CD8-positive, alpha-beta memory T cell (primary cell): Measurements from ENCODE around the gene NT5M. TPM values are rescaled to one million over a fixed set of nuclear protein-coding genes. Genes with fewer than 3 reads are reported as not detected.
"Not testable (repeated sequence)": the region's sequence is repeated elsewhere in the genome, so short reads cannot be mapped to it uniquely, and the experiment has no call there.

ENCODE experiments used
- CTCF ChIA-PET: fragments of 350-600 bp; sonication (Branson Sonifier 250); formaldehyde crosslinking; loops from one replicate; lab custom pipeline; 2021; ENCODE audit warnings: antibody characterized with exemption; lab: Charles Lee
- POLR2A ChIA-PET: fragments of 350-600 bp; sonication (Branson Sonifier 250); formaldehyde crosslinking; loops from one replicate; lab custom pipeline; 2021; ENCODE audit warnings: antibody characterized with exemption; lab: Charles Lee
- DNase-seq, 5 donors: peaks; one replicate each; pipeline versions ENCODE4 v3.0.0 to v3.0.0-alpha.2; 2020 to 2022; ENCODE audit warnings: mixed read lengths in 1 of 5
- H3K27ac ChIP-seq: one replicate; pipeline ENCODE4 v1.7.0; 2013; ENCODE audit warnings: low read depth, mild to moderate bottlenecking, low read length, moderate library complexity
- H3K27me3 ChIP-seq: 2 replicates; pipeline ENCODE4 v1.7.0; 2013; ENCODE audit warnings: low read length, mild to moderate bottlenecking; ENCODE audit not compliant: insufficient read depth, poor library complexity, severe bottlenecking
- H3K36me3 ChIP-seq: 2 replicates; pipeline ENCODE4 v1.7.0; 2013; ENCODE audit warnings: mild to moderate bottlenecking, low read length, moderate library complexity; ENCODE audit not compliant: insufficient read depth
- H3K4me1 ChIP-seq: 2 replicates; pipeline ENCODE4 v1.7.0; 2013; ENCODE audit warnings: mild to moderate bottlenecking, low read length, moderate library complexity; ENCODE audit not compliant: insufficient read depth
- H3K4me3 ChIP-seq: 2 replicates; pipeline ENCODE4 v1.7.0; 2013; ENCODE audit warnings: mild to moderate bottlenecking, low read length
- H3K9me3 ChIP-seq: 2 replicates; pipeline ENCODE4 v1.7.0; 2013; ENCODE audit warnings: mild to moderate bottlenecking, low read length
- H3K27ac Mint-ChIP-seq, 8 donors: one replicate each; pipeline ENCODE4 v1.8.0; 2020 to 2021; ENCODE audit warnings: mixed read lengths in 8 of 8, mild to moderate bottlenecking in 6 of 8, inconsistent platforms in 3 of 8, moderate library complexity in 3 of 8
- H3K27me3 Mint-ChIP-seq, 2 donors: one replicate each; pipeline ENCODE4 v1.8.0; 2020 to 2021; ENCODE audit warnings: mixed read lengths in 2 of 2, mild to moderate bottlenecking in 1 of 2, moderate library complexity in 1 of 2
- H3K36me3 Mint-ChIP-seq, 3 donors: one replicate each; pipeline ENCODE4 v1.8.0; 2020 to 2021; ENCODE audit warnings: mixed read lengths in 3 of 3, inconsistent platforms in 1 of 3, mild to moderate bottlenecking in 1 of 3
- H3K4me1 Mint-ChIP-seq, 3 donors: one replicate each; pipeline ENCODE4 v1.8.0; 2020 to 2021; ENCODE audit warnings: mixed read lengths in 3 of 3, inconsistent platforms in 1 of 3, mild to moderate bottlenecking in 1 of 3
- H3K4me3 Mint-ChIP-seq, 7 donors: one replicate each; pipeline ENCODE4 v1.8.0; 2020 to 2021; ENCODE audit warnings: mixed read lengths in 7 of 7, mild to moderate bottlenecking in 6 of 7, moderate library complexity in 4 of 7, inconsistent platforms in 2 of 7
- H3K9me3 Mint-ChIP-seq, 5 donors: one replicate each; pipeline ENCODE4 v1.8.0; 2020 to 2022; ENCODE audit warnings: mixed read lengths in 5 of 5, mild to moderate bottlenecking in 3 of 5, moderate library complexity in 2 of 5, inconsistent platforms in 1 of 5
- polyA plus RNA-seq: library from polyadenylated mRNA; unstranded; fragments of 300-500 nt; fragmentation: Illumina TruSeq; gene quantifications from one replicate; pipeline ENCODE4 v1.2.3, GENCODE V29; 2021
- total RNA-seq, 2 experiments: library from RNA; stranded (reverse); gene quantifications; one replicate each; pipeline ENCODE4 v1.2.3, GENCODE V29; 2021

The NT5M gene
- total and polyA plus RNA-seq, 3 experiments from 2014 or later: 3.0 to 6.6 (median 5.4) TPM

GRCh38 chr17:17380145-17380925, 77.2 kb downstream of the NT5M start:
- H3K27ac ChIP-seq: no peak overlapping the region
- H3K9me3 Mint-ChIP-seq: no peaks in the 10 kb centered on the region
- ChIA-PET POLR2A (no interaction called here), CTCF (no interaction called here)
- H3K4me1 Mint-ChIP-seq: peaks cover 0 to 3% (median 1%) of the 10 kb centered on the region in 3 donors
- peaks cover 0 to 1% (median 0%) of the 10 kb centered on the region in 3 donors for H3K36me3 Mint-ChIP-seq
- DNase-seq: no peak
- H3K4me1 ChIP-seq: no peaks in the 10 kb centered on the region
- no peaks in the 10 kb centered on the region for H3K9me3 ChIP-seq
- H3K4me3 ChIP-seq: no peak overlapping the region
- no peak overlapping the region for H3K4me3 Mint-ChIP-seq
- H3K27me3 ChIP-seq: no peaks in the 10 kb centered on the region
- no peak overlapping the region for H3K27ac Mint-ChIP-seq
- H3K27me3 Mint-ChIP-seq: peaks cover 3 to 5% of the 10 kb centered on the region in 2 donors
- H3K36me3 ChIP-seq: no peaks in the 10 kb centered on the region

GRCh38 chr17:17381446-17382064, 78.4 kb downstream of the NT5M start:
- Mint-ChIP-seq H3K27me3 (peaks cover 3 to 7% of the 10 kb centered on the region in 2 donors), H3K4me1 (peaks cover 0 to 3% (median 1%) of the 10 kb centered on the region in 3 donors), H3K36me3 (peaks cover 0 to 1% (median 0%) of the 10 kb centered on the region in 3 donors), H3K4me3 (no peak overlapping the region), H3K27ac (no peak overlapping the region), H3K9me3 (no peaks in the 10 kb centered on the region)
- no peaks in the 10 kb centered on the region for H3K36me3 ChIP-seq
- H3K4me1 ChIP-seq: no peaks in the 10 kb centered on the region
- no peak for DNase-seq
- H3K27me3 ChIP-seq: no peaks in the 10 kb centered on the region
- ChIA-PET POLR2A (no interaction called here), CTCF (interaction anchor here (1.1 kb wide), 1 partner anchor 69 kb away, joined by 3 read pairs; no protein-coding TSS in a partner anchor)
- no peak overlapping the region for H3K27ac ChIP-seq
- H3K4me3 ChIP-seq: no peak overlapping the region
- no peaks in the 10 kb centered on the region for H3K9me3 ChIP-seq

- Histone ChIP-seq H3K36me3 (no peaks in the 10 kb centered on the region), H3K27me3 (no peaks in the 10 kb centered on the region), H3K4me1 (no peaks in the 10 kb centered on the region), H3K4me3 (no peak overlapping the region), H3K9me3 (no peaks in the 10 kb centered on the region), H3K27ac (no peak overlapping the region)
- Mint-ChIP-seq H3K27me3 (peaks cover 7 to 8% of the 10 kb centered on the region in 2 donors), H3K9me3 (no peaks in the 10 kb centered on the region), H3K4me3 (no peak overlapping the region), H3K27ac (no peak overlapping the region), H3K4me1 (peaks cover 0 to 3% (median 1%) of the 10 kb centered on the region in 3 donors), H3K36me3 (peaks cover 0 to 3% (median 0%) of the 10 kb centered on the region in 3 donors)
- POLR2A ChIA-PET: no interaction called here
- DNase-seq: no peak
- CTCF ChIA-PET: interaction anchor here (1.1 kb wide), 1 partner anchor 70 kb away, joined by 3 read pairs; no protein-coding TSS in a partner anchor
These were observed 78.9 kb downstream of the NT5M start for GRCh38 chr17:17382065-17382459.

DNA sequence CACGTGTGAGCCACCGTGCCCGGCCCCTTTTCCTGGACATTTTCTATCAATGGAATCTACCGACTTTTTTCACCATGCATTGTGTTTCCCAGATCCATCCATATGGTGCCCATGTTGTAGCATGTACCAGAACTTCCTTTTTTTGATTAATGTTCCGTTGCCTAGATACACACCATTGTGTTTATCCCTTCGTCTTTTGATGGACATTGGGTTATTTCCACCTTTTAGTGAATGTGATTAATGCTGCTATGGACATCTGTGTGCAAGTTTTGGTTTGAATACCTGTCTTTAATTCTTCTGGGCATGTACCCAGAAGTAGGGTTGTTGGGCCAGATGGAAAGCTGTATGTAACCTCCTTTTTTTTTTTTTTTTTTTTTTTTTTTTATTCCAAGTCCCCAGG, 79.8 kb downstream of the NT5M start:
- Histone ChIP-seq H3K9me3 (no peaks in the 10 kb centered on the region), H3K36me3 (no peaks in the 10 kb centered on the region), H3K27ac (no peak overlapping the region), H3K4me3 (no peak overlapping the region), H3K27me3 (no peaks in the 10 kb centered on the region), H3K4me1 (no peaks in the 10 kb centered on the region)
- Mint-ChIP-seq H3K4me1 (peaks cover 0 to 5% (median 3%) of the 10 kb centered on the region in 3 donors), H3K27me3 (peaks cover 7 to 12% of the 10 kb centered on the region in 2 donors), H3K36me3 (peaks cover 0 to 3% (median 0%) of the 10 kb centered on the region in 3 donors), H3K4me3 (no peak overlapping the region), H3K9me3 (no peaks in the 10 kb centered on the region), H3K27ac (peak overlapping the region in 1 of 8 donors; percentile 30)
- ChIA-PET POLR2A (interaction anchor here (0.6 kb wide), 1 partner anchor 9 kb away, joined by 3 read pairs; no protein-coding TSS in a partner anchor), CTCF (interaction anchor here (0.6 to 1.1 kb wide), 3 partner anchors 71 to 260 kb away, joined by 3 read pairs; no protein-coding TSS in a partner anchor)
- DNase-seq: no peak

- H3K4me1 Mint-ChIP-seq, H3K4me3 ChIP-seq, H3K36me3 Mint-ChIP-seq, POLR2A ChIA-PET, H3K9me3 Mint-ChIP-seq, H3K4me1 ChIP-seq, H3K27ac ChIP-seq, H3K4me3 Mint-ChIP-seq, H3K36me3 ChIP-seq, H3K27me3 ChIP-seq, H3K27ac Mint-ChIP-seq, H3K9me3 ChIP-seq, DNase-seq: not testable (repeated sequence)
- peaks cover 7 to 12% of the 10 kb centered on the region in 2 donors for H3K27me3 Mint-ChIP-seq
- CTCF ChIA-PET: interaction anchor here (1.1 kb wide), 1 partner anchor 259 kb away, joined by 3 read pairs; no protein-coding TSS in a partner anchor
These were observed 80.5 kb downstream of the NT5M start for GRCh38 chr17:17383431-17384290.

DNA sequence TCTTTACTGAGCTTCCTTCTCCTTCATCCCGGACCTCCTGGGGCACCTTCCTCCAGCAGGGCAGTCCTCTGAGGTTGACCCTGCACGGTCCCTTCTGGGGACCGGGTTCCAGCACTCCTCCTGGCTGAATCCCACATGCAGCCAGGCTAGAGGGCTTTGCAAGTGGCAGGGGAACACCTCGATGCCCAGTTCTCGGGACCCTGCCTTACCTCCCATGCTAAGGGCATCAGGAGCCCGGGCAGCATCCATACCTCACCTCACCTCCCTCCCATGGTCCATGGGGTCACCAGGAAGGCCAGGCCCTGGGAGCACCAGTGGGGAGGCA, 81.1 kb downstream of the NT5M start:
- Mint-ChIP-seq H3K27ac (no peak overlapping the region), H3K4me3 (no peak overlapping the region), H3K36me3 (peaks cover 0 to 3% (median 0%) of the 10 kb centered on the region in 3 donors), H3K9me3 (no peaks in the 10 kb centered on the region), H3K27me3 (peaks cover 5 to 12% of the 10 kb centered on the region in 2 donors), H3K4me1 (peaks cover 0 to 5% (median 3%) of the 10 kb centered on the region in 3 donors)
- H3K4me1 ChIP-seq: no peaks in the 10 kb centered on the region
- CTCF ChIA-PET: interaction anchor here (1.1 kb wide), 1 partner anchor 258 kb away, joined by 3 read pairs; no protein-coding TSS in a partner anchor
- no peaks in the 10 kb centered on the region for H3K27me3 ChIP-seq
- POLR2A ChIA-PET: no interaction called here
- no peaks in the 10 kb centered on the region for H3K36me3 ChIP-seq
- no peaks in the 10 kb centered on the region for H3K9me3 ChIP-seq
- H3K27ac ChIP-seq: no peak overlapping the region
- H3K4me3 ChIP-seq: no peak overlapping the region
- DNase-seq: no peak

- no peaks in the 10 kb centered on the region for H3K36me3 ChIP-seq
- H3K36me3 Mint-ChIP-seq: peaks cover 0 to 3% (median 0%) of the 10 kb centered on the region in 3 donors
- no peaks in the 10 kb centered on the region for H3K9me3 Mint-ChIP-seq
- peaks cover 0 to 5% (median 3%) of the 10 kb centered on the region in 3 donors for H3K4me1 Mint-ChIP-seq
- H3K4me3 ChIP-seq: no peak overlapping the region
- CTCF ChIA-PET: no interaction called here
- peaks cover 3 to 12% of the 10 kb centered on the region in 2 donors for H3K27me3 Mint-ChIP-seq
- no peaks in the 10 kb centered on the region for H3K4me1 ChIP-seq
- H3K9me3 ChIP-seq: no peaks in the 10 kb centered on the region
- no peaks in the 10 kb centered on the region for H3K27me3 ChIP-seq
- POLR2A ChIA-PET: no interaction called here
- H3K27ac ChIP-seq: no peak overlapping the region
- no peak for DNase-seq
- no peak overlapping the region for H3K4me3 Mint-ChIP-seq
- H3K27ac Mint-ChIP-seq: no peak overlapping the region
These were observed 81.8 kb downstream of the NT5M start for GRCh38 chr17:17384961-17385360.
